CD4-positive, alpha-beta T cell treated with Interleukin-21 for 1 hour (primary cell): ENCODE results near the gene PIKFYVE.
"Not testable (repeated sequence)": the region's sequence is repeated elsewhere in the genome, so short reads cannot be mapped to it uniquely, and the experiment has no call there.

ENCODE experiments used
- DNase-seq: peaks from one replicate; pipeline ENCODE4 v3.0.0-alpha.2; 2020

Gene PIKFYVE

DNA sequence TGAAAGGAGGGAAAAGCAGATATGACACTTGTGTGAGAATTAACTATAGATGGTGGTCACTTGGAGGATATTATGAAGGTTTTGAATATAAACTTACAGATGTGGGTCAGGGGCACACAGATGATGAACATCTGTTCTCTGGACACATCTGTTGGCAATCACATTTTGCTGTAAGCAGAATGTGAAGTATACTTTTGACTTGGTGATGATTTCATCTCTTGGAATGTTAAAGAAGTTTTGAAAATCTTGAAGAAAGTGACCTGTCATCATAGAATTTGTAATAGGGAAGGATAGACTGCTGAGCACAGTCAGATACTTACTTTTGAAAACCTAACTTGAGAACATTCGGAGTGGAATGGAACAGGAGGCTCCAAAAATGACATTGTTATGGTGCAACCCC is 40.2 kb downstream of the PIKFYVE start:
- no peak for DNase-seq

DNA sequence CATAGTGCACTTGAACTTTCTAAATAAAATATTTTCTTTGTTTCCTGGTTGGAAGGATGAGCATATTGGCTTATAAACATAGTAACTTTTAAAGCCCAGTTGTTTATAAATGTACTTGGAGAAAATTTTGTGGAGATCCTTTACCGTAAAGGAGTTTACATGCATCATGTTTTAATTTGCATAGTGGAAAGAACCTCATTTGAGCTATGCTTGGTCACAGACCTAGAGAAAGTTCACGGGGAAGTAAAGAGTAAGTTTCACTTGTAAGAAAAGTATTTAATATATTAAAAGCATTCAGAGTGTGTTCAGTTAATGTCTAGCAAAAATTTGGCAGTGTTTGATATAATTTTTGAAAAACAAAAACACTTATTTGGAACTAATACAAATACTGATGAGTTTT is 45.3 kb downstream of the PIKFYVE start:
- DNase-seq, result no peak

DNA sequence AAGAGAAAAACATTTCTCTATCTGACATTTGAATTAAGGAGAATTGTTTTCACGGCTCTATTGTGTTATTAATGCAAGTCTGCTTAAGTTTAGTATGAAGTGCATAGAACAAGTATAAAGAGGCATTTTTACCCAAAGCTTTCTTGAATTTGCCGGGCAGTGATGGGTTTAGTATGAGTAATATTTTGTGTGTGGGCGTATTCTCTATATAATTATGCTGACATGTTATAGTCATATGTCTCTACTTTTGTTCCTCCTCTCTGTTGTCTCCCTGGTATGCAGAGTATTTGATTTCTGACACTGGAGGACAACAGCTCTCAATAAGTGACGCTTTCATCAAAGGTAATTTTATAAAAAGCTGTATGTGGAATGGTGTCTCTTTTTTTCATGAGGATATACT is 45.9 kb downstream of the PIKFYVE start:
- no peak for DNase-seq

DNA sequence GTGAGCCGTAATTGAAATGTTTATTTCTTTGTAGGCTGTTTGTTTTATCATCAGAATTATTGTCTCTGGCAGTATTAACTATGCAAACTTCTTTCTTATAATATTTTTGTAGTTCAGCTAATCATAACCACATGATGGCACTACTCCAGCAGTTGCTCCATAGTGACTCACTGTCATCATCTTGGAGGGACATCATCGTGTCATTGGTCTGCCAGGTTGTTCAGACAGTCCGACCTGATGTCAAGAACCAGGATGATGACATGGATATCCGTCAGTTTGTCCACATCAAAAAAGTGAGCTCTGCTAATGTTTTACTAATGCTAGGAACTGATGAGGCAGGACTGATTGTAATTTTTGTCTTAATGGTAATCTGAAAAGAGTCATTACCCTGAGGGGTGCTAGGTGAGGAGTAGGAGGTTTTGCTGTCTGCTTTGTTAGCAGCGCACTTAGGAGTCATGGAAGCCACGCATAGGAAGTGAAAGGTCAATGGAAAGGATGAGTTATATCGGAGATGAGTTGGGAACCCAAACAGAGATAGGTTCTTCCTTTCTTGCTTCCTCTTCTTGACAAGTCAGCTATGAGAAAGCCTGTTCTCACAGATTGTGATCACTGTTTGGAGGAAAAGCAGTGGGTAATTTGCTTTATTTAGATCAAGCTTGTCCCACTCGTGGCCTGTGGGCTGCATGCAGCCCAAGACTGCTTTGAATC is 49.2 kb downstream of the PIKFYVE start:
- no peak for DNase-seq

DNA sequence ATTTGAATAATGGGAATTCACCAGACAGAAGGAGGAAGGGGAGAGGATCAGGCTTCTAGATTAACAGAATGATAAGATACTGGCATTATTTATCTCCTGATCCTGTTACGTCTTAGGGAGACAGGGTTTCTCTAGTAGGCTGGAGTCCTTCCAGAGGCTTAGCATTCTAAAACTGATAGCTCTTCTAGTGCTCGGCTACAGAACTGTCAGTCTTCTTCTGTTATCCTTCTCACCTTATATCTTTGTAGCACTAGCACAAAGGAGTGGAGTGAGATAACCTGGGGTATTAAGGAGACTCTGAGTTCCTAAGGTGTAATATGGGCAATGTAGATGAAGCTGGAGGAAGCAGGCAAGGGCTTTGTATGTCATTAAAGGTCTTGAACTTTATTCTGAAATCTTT is 52.1 kb downstream of the PIKFYVE start:
- no peak for DNase-seq

DNA sequence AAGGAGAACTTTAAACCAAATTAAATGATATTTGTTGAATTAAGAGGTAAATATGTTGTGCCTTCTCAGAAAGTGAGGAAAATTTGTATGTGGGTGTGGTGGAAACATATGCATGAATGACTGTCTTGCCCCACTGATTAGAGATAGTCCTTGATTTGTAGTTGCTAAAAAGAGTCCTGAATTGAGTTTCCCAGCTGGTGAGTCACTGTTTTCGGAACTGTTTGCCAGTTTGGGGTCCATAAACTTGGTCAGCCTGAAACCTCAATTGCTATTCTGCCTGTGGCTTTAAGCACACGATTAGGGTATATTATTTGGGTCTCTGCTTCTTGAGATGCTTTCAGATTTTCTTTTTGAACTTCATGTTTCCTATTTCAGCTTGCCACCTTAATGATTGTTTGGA is 53.3 kb downstream of the PIKFYVE start:
- DNase-seq, result no peak

DNA sequence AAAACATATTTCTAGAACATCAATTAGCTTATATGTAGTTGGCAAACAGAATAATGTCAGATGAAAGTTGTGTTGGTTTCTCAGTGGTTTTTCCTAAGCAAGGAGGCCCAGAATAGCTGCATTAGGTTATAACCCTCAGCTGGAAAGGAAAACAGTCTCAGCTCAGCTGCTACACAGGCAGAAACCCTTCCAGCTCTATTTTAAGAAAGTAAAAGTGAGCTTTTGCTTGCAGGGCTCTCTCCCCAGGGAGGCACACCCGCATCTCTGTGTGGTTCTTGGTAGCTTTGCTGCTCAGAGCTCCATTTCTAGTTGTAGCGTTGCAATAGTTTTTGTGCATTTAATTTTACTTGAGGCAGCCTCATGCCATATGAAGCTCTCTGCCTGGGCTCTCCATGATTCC is 54.6 kb downstream of the PIKFYVE start:
- DNase-seq, result no peak

DNA sequence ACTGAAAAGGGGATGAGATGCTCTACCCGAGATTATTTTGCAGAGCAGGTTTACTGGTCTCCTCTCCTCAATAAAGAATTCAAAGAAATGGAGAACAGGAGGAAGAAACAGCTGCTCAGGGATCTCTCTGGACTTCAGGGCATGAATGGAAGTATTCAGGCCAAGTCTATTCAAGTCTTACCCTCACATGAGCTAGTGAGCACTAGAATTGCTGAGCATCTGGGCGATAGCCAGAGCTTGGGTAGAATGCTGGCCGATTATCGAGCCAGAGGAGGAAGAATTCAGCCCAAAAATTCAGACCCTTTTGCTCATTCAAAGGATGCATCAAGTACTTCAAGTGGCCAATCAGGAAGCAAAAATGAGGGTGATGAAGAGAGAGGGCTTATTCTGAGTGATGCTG is 60.0 kb downstream of the PIKFYVE start:
- no peak for DNase-seq

DNA sequence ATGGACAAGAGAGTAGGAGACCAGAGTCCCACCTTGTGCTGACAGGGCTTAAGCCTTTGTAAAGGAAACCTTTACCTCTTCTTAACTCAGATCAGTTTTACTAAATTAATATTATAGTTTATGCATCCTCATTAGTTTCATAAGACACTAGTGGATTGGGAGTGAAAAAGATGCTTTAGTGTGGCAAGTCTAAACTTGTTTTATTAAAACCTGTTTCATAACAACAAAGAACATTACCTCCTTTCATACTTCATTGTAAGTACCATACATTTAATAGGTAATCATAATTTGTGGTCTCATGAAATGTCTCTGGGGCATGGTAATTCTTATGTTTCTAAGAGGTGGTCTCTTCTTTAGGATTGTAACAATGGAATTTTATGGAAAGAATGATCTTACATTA is 63.4 kb downstream of the PIKFYVE start:
- DNase-seq, result no peak

DNA sequence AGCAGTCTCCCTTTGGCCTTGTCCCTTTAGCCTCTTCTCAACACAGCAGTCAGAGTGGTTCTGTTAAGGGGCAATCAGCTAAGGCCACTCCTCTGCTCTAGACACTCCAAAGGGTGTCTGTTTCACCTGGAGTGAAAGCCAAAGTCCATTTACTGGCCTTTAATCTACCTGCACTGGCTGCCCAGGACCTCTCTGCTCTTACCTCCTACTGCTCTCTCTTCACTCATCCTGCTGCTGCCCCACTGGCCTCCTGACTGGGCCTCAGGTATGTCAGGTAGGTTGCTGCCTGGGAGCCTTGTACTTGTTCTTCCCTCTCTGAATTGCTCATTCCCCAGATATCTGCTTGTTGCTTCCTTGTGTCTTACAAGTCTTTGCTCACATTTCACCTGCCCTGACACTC is 68.2 kb downstream of the PIKFYVE start:
- DNase-seq, result no peak

DNA sequence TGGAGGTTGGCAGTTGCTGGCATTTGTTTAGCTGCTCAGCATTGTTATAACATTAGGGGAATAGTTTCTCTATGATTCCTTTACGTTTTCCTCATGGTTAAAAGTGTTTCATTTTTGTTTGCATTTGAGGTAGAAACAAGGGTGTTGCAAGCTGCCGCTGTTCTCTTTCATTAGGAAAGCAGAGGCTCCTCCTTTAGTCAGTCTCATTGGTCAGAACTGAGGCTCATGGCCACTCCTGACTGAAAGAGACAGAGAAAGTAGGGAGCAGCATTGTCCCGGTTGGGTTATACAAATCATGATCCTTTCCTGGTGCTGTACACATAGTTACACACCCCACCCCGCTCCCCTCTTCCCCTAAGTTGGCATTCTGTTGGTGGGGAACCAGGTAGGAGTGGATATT is 80.7 kb downstream of the PIKFYVE start:
- no peak for DNase-seq

DNA sequence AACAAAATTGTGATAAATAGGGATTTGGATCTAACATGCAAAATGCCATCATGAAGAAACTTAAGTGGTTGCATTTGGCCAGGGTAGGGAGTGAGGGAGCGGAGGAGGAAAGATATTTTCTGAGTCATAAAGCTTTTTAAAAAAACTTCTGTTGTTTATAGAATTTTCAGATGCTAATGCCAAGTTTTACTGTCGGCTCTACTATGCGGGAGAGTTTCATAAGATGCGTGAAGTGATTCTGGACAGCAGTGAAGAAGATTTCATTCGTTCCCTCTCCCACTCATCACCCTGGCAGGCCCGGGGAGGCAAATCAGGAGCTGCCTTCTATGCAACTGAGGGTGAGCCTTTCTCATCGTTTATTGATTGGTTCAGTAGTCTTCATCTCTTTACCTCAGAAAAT is 84.6 kb downstream of the PIKFYVE start:
- no peak for DNase-seq

DNA sequence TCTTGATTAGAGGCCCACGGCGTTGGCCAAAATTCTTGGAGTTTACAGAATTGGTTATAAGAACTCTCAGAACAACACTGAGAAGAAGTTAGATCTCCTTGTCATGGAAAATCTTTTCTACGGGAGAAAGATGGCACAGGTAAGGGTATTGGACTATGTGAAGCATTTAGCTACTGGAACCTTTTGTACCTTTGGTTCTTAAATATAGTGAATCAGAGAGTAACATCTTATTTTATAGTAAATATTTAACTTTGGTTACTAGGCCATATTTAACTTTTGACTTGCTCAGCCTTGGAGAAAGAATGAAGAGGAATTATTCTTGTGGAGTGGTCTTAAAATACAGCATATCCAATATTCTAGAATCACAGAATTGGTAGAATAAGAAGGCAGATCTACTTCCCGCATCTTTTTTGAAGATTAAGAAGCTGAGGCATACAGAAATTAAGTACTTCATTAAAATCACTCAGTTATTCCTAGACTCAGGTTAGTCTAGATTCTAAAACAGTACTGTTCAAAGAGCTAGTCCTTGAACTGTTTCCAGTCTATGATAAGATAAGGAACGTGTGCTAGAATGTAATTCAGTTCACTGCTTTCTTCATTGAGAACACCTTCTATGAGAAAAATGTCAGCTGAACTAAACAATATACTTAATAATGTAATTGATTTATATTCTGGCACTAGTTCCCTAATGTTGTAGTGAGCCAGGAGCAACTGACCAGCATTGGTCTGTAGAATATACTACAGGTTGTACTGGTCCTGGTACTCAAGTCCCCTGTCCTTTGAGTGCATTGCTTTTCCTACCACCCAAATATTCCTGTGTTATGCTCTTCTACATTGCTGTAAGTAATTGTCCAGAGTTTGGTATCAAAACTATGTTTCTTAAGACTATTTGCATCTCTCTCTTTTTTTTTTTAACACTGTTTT is 86.9 kb downstream of the PIKFYVE start:
- DNase-seq, result no peak

DNA sequence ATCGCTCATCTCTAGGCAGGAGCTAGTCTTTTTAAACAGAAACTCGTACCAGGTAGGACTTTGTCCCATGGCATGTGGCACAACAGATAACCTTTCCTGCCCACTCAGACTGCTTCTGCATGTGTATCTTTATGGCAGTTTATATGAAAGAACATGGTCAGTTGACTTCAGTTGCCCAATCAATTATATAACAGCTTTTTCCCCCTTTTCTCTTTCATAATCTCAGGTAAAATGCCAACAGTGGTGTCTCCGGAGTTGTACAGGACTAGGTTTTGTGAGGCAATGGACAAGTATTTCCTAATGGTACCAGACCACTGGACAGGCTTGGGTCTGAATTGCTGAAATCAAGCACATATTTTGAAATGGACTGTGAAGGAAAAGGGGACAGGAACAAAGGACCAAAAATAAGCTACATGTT is 88.9 kb downstream of the PIKFYVE start:
- no peak for DNase-seq

DNA sequence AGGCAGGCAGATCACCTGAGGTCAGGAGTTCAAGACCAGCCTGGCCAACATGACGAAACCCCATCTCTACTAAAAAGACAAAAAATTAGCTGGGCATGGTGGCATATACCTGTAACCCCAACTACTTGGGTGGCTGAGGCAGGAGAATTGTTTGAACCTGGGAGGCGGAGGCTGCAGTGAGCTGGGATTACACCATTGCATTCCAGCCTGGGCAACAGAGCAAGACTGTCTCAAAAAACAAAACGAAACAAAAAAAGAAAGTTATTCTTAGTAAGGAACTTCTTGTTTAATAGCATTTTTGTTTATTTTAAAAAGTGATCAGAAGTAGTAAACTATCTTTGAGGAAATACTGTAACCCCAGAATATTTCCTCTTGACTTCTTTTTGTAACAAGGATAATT is 90.4 kb downstream of the PIKFYVE start:
- DNase-seq, result not testable (repeated sequence)

DNA sequence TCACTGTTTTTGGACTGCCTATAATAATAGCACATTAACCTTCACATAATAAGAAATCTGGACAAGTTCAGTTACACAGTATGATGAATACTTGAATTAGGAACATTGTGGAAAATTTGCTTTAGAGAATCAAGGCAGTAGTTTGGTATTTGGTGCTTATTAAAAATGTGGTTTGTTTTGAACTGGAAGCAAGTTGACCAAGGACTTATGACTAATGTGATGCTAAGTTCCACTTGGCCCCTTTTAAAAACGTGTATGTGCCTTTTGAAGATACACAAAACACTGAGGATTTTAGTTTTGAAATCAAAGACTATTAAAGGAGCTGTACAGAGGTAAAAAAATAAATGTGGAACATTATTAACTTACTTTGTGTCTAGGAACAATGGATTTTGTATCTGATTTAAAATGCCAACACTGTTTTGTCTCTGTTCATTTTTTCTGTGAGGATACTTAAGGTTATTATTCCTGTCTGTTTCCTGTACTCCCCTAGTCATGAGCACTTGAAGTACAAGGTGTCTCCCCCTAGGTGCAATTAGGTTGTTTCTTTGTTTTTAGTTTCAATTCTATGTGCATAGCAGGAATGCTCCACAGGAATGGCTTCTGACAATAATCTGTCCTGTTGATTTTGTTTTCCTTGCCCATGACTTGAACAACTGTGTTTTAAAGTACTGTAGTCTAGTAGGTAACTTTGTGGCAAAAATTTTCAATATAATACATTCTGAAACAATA is 91.0 kb downstream of the PIKFYVE start:
- no peak for DNase-seq

DNA sequence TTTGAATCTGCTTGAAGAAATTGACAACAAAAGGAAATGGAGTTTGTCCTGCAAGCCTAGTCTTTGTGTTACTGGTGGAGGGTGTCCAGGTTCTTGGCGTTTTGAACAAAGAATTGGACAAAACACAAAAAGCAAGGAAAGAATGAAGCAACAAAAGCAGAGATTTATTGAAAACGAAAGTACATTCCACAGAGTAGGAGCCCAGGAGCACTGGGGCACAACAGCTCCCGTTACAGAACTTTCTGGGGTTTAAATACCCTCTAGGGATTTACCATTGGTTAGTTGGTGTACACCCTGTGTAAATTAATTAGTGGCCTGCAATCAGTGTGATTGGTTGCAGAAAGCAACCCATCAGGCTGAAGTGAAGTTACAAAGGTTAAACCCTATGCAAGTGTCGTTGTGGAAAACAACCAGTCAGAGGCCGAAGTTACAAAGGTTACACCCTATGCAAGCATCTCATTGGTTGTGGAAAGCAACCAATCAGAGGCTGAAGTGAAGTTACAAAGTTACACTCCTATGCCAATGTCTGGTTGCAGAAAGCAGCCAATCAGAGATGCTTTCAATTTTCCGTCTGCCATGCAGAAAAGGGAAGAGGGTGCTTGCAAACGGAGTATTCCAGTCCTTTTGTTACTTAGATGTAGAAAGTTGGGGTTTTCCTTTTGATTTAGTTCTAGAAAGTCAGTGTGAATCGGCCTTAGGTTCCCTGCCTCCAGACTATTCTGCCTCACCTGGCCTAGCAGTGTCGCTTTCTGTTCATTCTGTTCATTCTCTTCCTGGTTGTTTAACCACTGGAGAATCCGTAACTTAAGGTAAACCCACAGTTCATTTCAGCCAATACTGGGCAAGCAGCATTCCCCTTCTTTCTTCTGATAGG is 92.9 kb downstream of the PIKFYVE start:
- no peak for DNase-seq

DNA sequence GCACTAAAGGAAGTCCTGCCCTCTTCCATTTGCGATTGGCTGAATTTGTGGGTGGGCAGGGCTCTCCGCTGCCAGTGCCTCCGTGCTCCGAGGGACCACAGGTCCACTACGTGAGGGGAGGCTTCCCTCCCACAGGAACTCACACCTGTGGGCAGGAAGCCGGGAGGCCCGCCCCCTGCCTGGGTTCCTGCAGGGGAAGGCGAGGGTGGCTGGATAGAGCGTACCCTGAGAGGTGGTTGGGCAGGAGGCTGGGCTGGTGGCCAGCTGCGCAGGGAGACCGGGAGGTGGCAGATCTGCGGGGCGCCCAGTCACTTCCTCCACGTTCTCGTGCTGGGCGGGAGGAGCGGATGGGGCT is 93.6 kb downstream of the PIKFYVE start:
- DNase-seq, result peak; percentile 25

DNA sequence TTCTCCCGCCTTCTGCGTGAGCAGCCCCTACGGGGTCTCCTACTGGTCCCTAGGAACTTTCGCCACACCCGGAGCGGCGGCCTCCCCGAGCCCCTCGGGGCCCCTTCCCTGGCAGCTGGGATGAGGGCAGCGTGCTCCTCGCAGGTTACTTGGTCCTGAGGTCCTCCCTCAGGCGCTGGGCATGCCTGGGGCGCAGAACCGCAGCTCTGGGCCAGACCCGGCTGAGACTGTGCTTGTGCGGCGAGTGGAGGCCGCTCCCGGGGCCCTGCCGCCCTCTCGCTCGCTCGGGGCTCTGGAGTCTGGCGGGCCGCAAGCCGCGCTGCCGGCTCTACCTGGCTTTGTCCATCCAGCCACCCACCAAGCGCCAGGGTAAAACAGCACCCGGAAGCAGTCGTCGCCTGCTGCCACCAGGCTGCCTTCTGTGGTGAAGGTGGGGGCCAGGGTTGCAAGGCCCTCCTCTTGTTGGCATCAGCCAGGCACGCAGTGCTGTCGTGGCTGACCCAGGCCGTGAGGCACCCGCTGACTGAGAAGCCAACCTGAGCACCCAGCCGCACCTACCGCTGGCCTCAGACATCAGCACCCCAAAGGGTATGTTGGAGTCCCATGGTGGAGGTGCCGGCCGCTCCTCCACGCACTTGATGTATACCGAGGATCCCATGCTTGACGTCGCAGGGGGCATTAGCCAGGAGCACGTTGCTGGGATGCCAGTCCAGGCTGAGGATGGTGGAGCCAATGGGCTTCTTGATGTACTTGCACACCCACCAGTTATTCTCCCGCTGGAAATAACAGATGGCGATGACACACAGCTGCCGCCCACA is 94.4 kb downstream of the PIKFYVE start:
- DNase-seq, result no peak

DNA sequence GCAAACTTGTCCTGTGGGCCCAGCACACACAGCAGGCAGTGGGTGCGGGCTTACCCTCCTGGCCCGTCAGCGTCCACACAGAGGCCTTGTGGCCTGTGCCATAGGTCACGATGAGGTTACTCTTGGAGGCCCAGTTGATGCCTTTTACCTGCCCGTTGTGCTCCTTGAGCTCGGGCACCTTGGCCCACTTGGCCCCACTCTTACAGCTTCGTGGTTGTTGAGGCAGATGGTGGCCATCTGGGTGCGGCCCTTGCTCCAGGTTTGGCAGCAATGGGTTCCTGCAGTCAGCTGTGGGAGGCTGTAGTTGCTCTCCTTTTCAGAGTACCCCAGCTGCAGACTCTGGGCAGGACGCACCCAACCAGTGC is 95.0 kb downstream of the PIKFYVE start:
- no peak for DNase-seq

DNA sequence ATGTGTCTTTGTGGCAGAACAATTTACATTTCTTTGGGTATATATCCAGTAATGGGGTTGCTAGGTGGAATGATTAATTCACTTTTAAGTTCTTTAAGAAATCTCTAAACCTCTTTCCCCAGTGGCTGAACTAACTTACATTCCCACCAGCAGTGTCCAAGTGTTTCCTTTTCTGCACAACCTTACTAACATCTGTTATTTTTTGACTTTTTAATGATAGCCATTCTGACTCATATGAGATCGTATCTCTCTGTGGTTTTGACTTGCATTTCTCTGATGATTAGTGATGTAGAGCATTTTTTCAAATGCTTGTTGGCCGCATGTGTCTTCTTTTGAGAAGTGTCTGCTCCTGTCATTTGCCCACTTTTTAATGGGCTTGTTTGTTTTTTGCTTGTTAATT is 97.4 kb downstream of the PIKFYVE start:
- DNase-seq, result no peak
